Measurements from ENCODE around the gene SHMT2.
"Not testable (repeated sequence)": the region's sequence is repeated elsewhere in the genome, so short reads cannot be mapped to it uniquely, and the experiment has no call there.

The SHMT2 gene

GRCh38 chr12:57266681-57267080, 37.2 kb downstream of the SHMT2 start:
- DNase-seq (ENCODE audit: low spot score): no peak

- DNase-seq (ENCODE audit: low spot score): no peak
Measured at GRCh38 chr12:57268264-57268663, 38.8 kb downstream of the SHMT2 start.

DNA sequence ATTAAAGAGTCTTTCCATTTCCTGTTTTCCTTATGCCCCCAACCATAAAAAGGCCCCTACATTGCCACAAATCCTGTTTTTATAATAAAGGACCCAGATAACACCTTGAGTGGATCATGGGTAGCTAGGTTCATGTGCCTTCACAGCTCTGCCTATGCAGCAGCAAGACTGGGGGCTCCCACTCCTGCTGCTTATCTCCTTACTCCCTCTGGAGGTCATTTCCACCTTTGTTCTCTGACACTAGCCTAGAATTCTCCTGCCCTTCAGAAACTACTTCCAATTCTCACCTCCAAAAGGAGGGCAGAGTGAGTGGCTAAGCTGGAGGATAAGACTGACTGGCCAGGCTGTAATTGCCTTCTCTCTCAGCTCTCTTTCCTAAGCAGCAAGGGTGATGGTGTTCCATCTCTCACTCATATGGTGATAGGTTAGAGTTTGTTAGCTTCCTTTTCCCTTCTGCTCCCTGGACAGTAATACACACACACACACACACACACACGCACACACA, 41.5 kb downstream of the SHMT2 start:
- DNase-seq (ENCODE audit: low spot score): no peak

DNA sequence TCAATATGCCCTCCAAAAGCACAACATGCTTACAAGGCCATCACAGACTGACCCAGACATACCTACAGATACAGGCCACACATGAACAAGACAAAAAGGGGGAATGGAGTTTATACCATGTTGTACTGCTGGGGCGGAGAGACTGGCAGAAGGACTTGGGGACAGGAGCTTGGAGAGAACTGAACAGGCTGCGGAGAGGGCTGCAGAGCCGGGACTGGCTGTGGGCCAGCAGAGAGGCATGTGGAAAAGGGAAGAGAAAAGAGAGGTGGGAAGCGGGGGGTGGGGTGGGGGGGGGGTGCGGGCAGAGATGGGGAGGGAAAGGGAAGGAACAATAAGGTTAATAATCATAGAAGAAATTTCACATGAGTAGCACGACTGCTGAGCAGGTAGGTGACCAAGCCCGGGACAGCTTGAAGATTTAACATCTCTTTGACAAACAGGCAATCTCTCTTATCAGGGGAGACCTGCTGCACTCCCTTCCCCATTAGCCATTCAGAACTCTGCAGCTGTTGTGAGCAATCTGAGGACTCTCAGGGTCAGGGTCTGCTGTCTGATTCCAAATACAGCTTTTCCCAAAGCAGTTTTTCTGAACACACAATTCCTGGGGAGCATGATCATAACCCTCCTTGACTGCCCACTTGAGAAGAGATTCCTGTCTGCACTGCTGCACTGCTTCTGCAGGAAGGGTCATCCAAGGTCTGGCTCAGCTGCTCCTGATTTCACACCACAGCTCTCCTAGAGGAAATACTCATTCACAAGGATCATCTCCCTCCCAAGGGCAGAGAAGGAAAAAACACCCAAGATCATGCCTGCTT, 43.0 kb downstream of the SHMT2 start:
- no peak for DNase-seq (ENCODE audit: low spot score)

- no peak for DNase-seq (ENCODE audit: low spot score)
Measured at GRCh38 chr12:57273516-57273915, 44.0 kb downstream of the SHMT2 start.

DNA sequence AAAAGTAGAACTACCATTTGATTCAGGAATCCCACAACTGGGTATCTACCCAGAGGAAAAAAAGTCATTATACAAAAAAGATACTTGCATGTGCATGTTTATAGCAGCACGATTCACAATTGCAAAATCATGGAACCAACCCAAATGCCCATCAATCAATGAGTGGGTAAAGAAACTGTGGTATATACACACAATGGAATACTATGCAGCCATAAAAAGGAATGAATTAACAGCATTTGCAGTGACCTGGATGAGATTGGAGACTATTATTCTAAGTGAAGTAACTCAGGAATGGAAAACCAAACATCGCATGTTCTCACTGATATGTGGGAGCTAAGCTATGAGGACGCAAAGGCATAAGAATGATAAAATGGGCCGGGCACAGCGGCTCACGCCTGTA, 46.7 kb downstream of the SHMT2 start:
- not testable (repeated sequence) for DNase-seq (ENCODE audit: low spot score)

DNA sequence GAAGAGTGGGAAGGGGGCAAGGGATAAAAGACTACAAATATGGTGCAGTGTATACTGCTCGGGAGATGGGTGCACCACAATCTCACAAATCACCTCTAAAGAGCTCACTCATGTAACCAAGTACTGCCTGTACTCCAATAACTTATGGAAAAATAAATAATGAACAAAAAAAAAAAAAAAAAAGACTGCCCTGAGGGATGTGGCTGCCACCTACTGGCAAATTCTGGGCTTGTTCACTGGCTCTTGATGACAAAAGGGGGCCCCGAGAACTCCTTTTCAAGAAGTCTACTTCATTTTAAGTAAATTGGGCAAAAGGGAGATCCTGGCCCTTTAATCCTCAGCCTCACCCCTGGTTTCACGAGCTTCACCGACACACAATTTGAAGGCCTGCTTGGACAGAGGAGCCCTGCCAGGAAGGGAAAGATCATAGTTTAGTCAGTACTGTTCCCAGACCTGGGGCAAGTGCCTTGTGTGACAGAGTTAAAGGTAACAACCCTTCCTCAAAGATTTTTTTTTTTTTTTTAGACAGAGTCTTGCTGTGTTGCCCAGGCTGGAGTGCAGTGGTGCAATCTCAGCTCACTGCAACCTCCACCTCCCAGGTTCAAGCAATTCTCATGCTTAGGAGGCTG, 47.5 kb downstream of the SHMT2 start:
- peak; percentile 24 for DNase-seq (ENCODE audit: low spot score)

DNA sequence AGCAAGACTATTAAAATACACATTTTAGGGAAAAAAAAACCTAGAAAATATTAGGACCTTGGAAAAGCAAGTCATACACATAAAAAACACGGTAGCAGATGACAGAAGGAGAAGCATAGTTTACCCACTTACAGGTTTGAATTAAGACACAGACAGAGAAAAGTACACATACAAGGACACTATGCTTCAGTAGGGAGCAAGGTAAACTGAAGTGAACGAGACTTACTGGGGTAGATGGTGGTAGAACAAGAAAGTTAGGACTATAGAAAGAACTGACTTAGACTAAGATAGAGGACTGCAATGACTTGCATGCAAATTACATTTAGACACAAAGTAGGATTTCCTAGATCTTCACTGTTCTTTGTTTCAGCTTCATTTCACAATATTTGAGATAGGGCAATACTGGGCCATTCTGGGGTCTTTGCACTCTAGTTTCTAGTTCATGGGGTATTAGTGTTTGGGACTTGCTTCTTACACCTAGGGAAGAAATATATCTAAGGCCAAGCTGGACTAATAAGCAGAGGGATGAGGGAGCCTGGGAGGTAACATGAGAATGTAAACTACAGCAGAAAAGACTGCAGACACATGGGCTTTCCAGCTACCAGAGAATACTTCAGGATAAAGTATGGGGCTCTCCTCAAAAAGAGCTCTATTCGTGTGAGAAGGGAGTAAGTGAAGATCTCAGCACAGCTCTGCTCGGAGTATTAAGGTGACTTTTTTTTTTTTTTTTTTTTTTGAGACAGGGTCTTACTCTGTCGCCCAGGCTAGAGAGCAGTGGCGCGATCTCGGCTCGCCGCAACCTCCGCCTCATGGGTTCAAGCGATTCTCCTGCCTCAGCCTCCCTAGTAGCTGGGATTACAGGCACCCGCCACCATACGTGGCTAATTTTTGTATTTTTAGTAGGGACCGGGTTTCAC, 49.2 kb downstream of the SHMT2 start:
- no peak for DNase-seq (ENCODE audit: low spot score)

- peak; percentile 83 for DNase-seq (ENCODE audit: low spot score)
Measured at GRCh38 chr12:57280211-57281062, 50.9 kb downstream of the SHMT2 start.

- DNase-seq (ENCODE audit: low spot score): not testable (repeated sequence)
Measured at GRCh38 chr12:57282073-57282472, 52.6 kb downstream of the SHMT2 start.

All from COLO829 (cell line).